ENCODE results near the gene FGGY.

DNA sequence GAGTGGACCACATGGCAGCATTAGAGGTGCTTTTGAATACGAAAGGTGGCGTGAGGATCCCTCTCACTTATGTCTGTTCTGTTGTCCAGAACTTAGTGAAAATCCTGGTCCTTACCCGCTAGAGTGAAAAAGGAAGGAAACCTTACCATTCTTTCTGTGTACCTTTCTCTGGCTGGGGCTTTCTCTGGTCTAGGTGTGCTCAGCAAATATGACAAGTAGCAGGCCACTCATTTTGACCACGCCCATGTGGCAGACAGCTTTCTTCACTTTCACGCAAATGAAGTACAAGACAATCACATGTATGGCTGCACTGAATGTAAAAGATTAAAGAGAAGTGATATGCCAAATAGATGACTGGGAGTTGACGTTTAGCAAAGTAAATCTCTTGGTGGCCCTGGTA, 131.9 kb downstream of the FGGY start:
- TF ChIP-seq POLR2A (IDR thresholded peaks at IDR 0.05), result no peak
- TF ChIP-seq, protein P1, sequence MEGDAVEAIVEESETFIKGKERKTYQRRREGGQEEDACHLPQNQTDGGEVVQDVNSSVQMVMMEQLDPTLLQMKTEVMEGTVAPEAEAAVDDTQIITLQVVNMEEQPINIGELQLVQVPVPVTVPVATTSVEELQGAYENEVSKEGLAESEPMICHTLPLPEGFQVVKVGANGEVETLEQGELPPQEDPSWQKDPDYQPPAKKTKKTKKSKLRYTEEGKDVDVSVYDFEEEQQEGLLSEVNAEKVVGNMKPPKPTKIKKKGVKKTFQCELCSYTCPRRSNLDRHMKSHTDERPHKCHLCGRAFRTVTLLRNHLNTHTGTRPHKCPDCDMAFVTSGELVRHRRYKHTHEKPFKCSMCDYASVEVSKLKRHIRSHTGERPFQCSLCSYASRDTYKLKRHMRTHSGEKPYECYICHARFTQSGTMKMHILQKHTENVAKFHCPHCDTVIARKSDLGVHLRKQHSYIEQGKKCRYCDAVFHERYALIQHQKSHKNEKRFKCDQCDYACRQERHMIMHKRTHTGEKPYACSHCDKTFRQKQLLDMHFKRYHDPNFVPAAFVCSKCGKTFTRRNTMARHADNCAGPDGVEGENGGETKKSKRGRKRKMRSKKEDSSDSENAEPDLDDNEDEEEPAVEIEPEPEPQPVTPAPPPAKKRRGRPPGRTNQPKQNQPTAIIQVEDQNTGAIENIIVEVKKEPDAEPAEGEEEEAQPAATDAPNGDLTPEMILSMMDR (IDR thresholded peaks at IDR 0.05), result no peak

Measured in uterus (tissue), 2 donors.